ENCODE measurements around the gene STOX1. TPM values are rescaled to one million over a fixed set of nuclear protein-coding genes. Genes with fewer than 3 reads are reported as not detected.

The STOX1 gene
- total and polyA plus RNA-seq, 2 donors (not counting 1 experiment from before 2014, with no cell fraction given): under 0.01 to 0.05 TPM

- DNase-seq (ENCODE audit: low read depth in 2 of 2): no peak
- Histone ChIP-seq H3K27me3 (ENCODE audit: control insufficient read depth, insufficient read depth, low read length) (peaks cover 3% of the 10 kb centered on the region), H3K27ac (ENCODE audit: insufficient read depth, low read length) (no peak overlapping the region), H3K36me3 (ENCODE audit: control insufficient read depth, insufficient read depth, low read length) (no peaks in the 10 kb centered on the region), H3K9ac (ENCODE audit: insufficient read depth, low read length) (no peak overlapping the region), H3K4me1 (ENCODE audit: control insufficient read depth, extremely low read depth, insufficient read depth, low read length) (no peaks in the 10 kb centered on the region), H3K4me3 (replicated peaks in 1 of 4; ENCODE audit: control extremely low read depth in 1 of 4, insufficient read depth in 1 of 4, low read depth in 3 of 4, low read length in 4 of 4) (no peak overlapping the region), H4K20me1 (ENCODE audit: control insufficient read depth, extremely low read depth, insufficient read depth, low read length) (no peaks in the 10 kb centered on the region), H3K79me2 (ENCODE audit: control insufficient read depth, insufficient read depth, low read length) (no peaks in the 10 kb centered on the region), H3K9me3 (ENCODE audit: control insufficient read depth, insufficient read depth, low read depth, low read length) (no peaks in the 10 kb centered on the region), H2AFZ (ENCODE audit: low read length) (no peak overlapping the region), H3K4me2 (ENCODE audit: extremely low read depth, insufficient read depth, low read length) (no peak overlapping the region)
- TF ChIP-seq EZH2 (IDR thresholded peaks at IDR 0.05; ENCODE audit: low read length, missing control alignments): no peak
- no peak for TF ChIP-seq CTCF (conservative IDR thresholded peaks at IDR 0.05 in 1 of 2, IDR thresholded peaks at IDR 0.05 in 1 of 2; ENCODE audit: low read depth in 1 of 2, low read length in 2 of 2)
Observed at GRCh38 chr10:68877482-68878110, 50.3 kb downstream of the STOX1 start.

- Histone ChIP-seq H3K27me3 (ENCODE audit: control insufficient read depth, insufficient read depth, low read length) (peaks cover 3% of the 10 kb centered on the region), H3K9me3 (ENCODE audit: control insufficient read depth, insufficient read depth, low read depth, low read length) (no peaks in the 10 kb centered on the region), H3K4me2 (ENCODE audit: extremely low read depth, insufficient read depth, low read length) (no peak overlapping the region), H3K79me2 (ENCODE audit: control insufficient read depth, insufficient read depth, low read length) (no peaks in the 10 kb centered on the region), H3K36me3 (ENCODE audit: control insufficient read depth, insufficient read depth, low read length) (no peaks in the 10 kb centered on the region), H3K9ac (ENCODE audit: insufficient read depth, low read length) (no peak overlapping the region), H3K4me1 (ENCODE audit: control insufficient read depth, extremely low read depth, insufficient read depth, low read length) (no peaks in the 10 kb centered on the region), H4K20me1 (ENCODE audit: control insufficient read depth, extremely low read depth, insufficient read depth, low read length) (no peaks in the 10 kb centered on the region), H3K27ac (ENCODE audit: insufficient read depth, low read length) (no peak overlapping the region), H3K4me3 (replicated peaks in 1 of 4; ENCODE audit: control extremely low read depth in 1 of 4, insufficient read depth in 1 of 4, low read depth in 3 of 4, low read length in 4 of 4) (no peak overlapping the region), H2AFZ (ENCODE audit: low read length) (no peak overlapping the region)
- DNase-seq (ENCODE audit: low read depth in 2 of 2): no peak
- no peak for TF ChIP-seq EZH2 (IDR thresholded peaks at IDR 0.05; ENCODE audit: low read length, missing control alignments)
- TF ChIP-seq CTCF (conservative IDR thresholded peaks at IDR 0.05 in 1 of 2, IDR thresholded peaks at IDR 0.05 in 1 of 2; ENCODE audit: low read depth in 1 of 2, low read length in 2 of 2): no peak
Observed at GRCh38 chr10:68878496-68878895, 51.2 kb downstream of the STOX1 start.

DNA sequence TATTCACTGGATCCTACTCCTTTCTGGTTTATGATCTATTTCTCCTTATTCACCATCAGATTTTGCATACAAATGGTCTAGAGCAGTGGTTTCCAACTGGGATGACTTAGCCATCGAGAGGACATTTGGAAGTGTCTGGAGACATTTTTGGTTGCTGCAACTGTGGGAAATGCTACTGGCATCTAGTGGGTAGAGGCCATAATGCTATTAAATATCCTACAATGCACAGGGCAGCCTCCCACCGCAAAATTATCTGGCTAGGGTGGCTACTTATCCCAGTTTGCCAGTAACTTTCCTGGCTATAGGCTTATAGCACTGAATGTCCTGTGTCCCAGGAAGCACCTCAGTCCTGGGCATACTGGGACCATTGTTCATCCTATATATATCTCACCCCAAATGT, 52.3 kb downstream of the STOX1 start:
- Histone ChIP-seq H4K20me1 (ENCODE audit: control insufficient read depth, extremely low read depth, insufficient read depth, low read length) (no peaks in the 10 kb centered on the region), H3K4me1 (ENCODE audit: control insufficient read depth, extremely low read depth, insufficient read depth, low read length) (no peaks in the 10 kb centered on the region), H3K9me3 (ENCODE audit: control insufficient read depth, insufficient read depth, low read depth, low read length) (no peaks in the 10 kb centered on the region), H3K79me2 (ENCODE audit: control insufficient read depth, insufficient read depth, low read length) (no peaks in the 10 kb centered on the region), H3K27ac (ENCODE audit: insufficient read depth, low read length) (no peak overlapping the region), H3K4me3 (replicated peaks in 1 of 4; ENCODE audit: control extremely low read depth in 1 of 4, insufficient read depth in 1 of 4, low read depth in 3 of 4, low read length in 4 of 4) (no peak overlapping the region), H2AFZ (ENCODE audit: low read length) (no peak overlapping the region), H3K4me2 (ENCODE audit: extremely low read depth, insufficient read depth, low read length) (no peak overlapping the region), H3K27me3 (ENCODE audit: control insufficient read depth, insufficient read depth, low read length) (peaks cover 3% of the 10 kb centered on the region), H3K36me3 (ENCODE audit: control insufficient read depth, insufficient read depth, low read length) (no peaks in the 10 kb centered on the region), H3K9ac (ENCODE audit: insufficient read depth, low read length) (no peak overlapping the region)
- no peak for TF ChIP-seq CTCF (conservative IDR thresholded peaks at IDR 0.05 in 1 of 2, IDR thresholded peaks at IDR 0.05 in 1 of 2; ENCODE audit: low read depth in 1 of 2, low read length in 2 of 2)
- no peak for TF ChIP-seq EZH2 (IDR thresholded peaks at IDR 0.05; ENCODE audit: low read length, missing control alignments)
- no peak for DNase-seq (ENCODE audit: low read depth in 2 of 2)
